Fibroblast of the aortic adventitia (primary cell): ENCODE data around the gene ACVR1. TPM values are rescaled to one million over a fixed set of nuclear protein-coding genes. Genes with fewer than 3 reads are reported as not detected.

Experiments used
- DNase-seq: peaks from one replicate; pipeline ENCODE4 v3.0.0-alpha.2; 2010; ENCODE audit warnings: low read depth
- H3K4me3 ChIP-seq: 2 replicates; pipeline ENCODE4 v1.5.1; 2011; ENCODE audit warnings: low read depth, mild to moderate bottlenecking, control low read depth, low read length, moderate library complexity
- total RNA-seq: library from RNA; depleted of rRNA; stranded (reverse); fragments of >200 nt; gene quantifications from 2 replicates; pipeline ENCODE4 v1.2.3, GENCODE V29; 2012; ENCODE audit warnings: low replicate concordance
- TF ChIP-seq, protein P1 (sequence below): IDR thresholded peaks from 2 replicates; pipeline ENCODE4 v1.5.1; 2011; ENCODE audit warnings: mild to moderate bottlenecking, low read length, control low read depth, inconsistent platforms; ENCODE audit not compliant: insufficient read depth

The ACVR1 gene
- total RNA-seq, 1 donor: 32.9 TPM

DNA sequence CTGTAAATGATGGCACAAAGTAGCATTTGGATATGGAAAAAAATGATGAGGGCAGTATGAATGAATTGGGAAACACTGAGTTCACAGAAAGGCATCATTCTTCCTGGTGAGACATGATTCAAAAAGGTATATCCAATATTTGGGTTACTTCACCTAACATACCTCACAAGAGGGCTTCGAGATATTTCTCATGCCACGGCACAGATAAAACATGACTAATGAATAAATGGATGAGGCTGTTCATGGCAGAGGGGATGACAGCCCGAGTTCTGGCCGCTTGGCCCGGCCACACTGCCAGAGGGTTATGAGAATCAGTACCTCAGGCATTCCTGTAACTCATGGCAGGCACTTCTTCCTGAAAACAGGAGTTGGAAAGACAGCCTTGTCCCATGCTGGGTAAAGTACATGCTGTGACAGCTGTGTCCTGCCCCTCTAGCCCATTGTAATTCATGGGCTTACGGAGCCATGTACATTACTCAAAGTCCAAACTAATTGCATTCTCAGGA, 131.5 kb downstream of the ACVR1 start:
- TF ChIP-seq, protein P1, sequence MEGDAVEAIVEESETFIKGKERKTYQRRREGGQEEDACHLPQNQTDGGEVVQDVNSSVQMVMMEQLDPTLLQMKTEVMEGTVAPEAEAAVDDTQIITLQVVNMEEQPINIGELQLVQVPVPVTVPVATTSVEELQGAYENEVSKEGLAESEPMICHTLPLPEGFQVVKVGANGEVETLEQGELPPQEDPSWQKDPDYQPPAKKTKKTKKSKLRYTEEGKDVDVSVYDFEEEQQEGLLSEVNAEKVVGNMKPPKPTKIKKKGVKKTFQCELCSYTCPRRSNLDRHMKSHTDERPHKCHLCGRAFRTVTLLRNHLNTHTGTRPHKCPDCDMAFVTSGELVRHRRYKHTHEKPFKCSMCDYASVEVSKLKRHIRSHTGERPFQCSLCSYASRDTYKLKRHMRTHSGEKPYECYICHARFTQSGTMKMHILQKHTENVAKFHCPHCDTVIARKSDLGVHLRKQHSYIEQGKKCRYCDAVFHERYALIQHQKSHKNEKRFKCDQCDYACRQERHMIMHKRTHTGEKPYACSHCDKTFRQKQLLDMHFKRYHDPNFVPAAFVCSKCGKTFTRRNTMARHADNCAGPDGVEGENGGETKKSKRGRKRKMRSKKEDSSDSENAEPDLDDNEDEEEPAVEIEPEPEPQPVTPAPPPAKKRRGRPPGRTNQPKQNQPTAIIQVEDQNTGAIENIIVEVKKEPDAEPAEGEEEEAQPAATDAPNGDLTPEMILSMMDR: no peak
- H3K4me3 ChIP-seq: no peak overlapping the region
- DNase-seq: no peak

DNA sequence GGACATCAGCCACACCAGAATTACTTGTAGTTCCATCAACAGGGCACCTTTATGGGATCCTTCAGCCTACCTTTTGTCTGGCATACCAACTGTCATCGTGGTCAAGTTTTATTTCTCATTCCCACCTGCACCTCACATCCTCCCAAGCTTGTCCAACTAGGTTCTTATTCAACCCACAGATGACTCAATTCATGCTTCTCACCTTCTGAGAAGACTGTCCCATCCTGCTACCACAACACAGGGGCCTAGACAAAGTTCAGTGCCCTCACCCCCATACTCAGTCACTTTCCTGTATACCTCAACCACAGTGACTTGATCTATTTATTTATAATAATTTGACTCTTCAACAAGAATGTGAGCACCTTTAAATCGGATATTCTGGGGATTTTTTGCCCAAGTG, 133.1 kb downstream of the ACVR1 start:
- no peak overlapping the region for H3K4me3 ChIP-seq
- TF ChIP-seq, protein P1: no peak
- no peak for DNase-seq

DNA sequence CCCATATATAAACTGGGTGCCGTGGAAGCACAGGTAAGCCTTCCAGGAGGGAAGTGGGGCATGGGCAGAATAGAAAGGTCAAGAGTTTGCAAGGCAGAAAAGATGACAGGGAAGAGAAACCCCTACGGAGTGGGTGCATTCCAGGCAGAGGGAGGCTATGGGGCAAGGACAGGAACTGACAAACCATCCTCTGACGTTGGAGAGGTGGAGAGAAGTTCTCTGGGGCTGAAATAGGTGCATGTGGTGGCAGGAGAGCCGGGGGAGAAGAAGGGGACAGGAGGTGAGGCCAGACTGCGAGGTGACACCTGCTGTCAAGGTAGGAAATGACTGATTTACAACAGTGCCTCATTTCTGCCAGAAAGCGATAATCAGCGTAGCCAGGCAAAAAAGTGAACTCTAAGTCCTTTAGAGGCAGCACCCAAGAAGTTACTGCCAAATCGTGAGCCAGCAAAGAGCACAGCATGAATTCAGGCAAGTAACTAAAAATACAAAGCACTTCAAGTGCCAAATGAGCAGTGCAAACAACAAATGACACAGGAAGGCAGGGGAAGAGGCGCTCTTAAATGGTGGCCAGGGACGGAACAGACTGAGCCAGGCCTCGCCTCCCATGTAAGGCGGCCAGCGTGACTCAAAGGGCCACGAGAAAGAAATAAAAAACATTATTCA, 134.2 kb downstream of the ACVR1 start:
- TF ChIP-seq, protein P1: no peak
- no peak for DNase-seq
- H3K4me3 ChIP-seq: no peak overlapping the region

DNA sequence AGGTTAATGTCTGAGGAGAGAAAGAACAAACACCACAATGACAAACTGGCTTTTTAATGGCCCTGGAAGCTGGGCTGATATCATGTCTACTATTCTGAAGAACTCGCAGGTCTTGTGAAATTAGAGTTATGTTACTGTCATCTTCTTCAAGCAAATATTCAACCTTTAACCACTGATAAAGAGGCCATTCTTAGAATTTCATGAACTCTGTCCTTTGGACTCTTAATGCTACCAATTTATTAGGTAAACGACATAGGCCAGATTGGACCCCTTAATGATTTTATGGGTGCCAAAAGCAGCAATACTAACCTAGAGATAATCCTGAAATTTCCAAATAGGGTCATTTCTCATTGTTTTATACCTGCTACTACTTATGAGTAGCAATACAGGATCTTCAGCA, 138.5 kb downstream of the ACVR1 start:
- TF ChIP-seq, protein P1: no peak
- DNase-seq: no peak
- H3K4me3 ChIP-seq: no peak overlapping the region

DNA sequence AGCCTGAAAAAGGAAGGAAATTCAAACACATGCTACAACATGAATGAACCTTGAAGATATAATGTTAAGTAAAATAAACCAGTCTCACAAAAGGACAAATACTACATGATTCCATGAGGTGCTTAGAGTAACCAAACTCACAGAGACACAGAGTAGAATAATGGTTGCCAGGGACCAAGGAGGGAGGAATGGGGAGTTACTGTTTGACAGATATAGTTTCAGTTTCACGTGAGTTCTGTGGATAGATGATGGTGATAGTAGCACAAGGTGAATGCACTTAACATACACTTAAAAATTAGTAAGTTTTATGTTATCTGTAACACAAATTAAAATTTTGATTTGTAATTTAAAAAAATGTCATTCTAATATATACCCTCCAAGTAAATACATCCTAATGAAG, 140.6 kb downstream of the ACVR1 start:
- no peak overlapping the region for H3K4me3 ChIP-seq
- no peak for DNase-seq
- TF ChIP-seq, protein P1: no peak

DNA sequence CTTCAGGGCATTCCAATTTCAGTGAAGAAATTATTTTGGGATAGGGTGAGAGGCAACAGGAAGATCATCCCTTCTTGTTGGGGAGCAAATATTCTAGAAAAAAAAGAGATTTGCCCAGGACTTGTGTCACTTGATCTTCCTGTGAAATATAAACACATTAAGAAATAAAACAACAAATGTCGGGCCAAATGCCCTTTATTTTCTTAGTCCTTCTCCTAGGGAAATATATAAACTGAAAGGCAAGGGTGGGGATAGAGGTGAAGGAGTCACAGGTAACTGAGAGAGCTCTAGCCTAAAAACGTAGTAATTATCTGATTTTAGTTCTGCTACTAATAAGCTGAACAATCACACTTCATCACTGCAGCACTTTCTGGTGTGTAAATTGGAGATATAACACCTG, 142.9 kb downstream of the ACVR1 start:
- no peak overlapping the region for H3K4me3 ChIP-seq
- no peak for DNase-seq
- TF ChIP-seq, protein P1: no peak

DNA sequence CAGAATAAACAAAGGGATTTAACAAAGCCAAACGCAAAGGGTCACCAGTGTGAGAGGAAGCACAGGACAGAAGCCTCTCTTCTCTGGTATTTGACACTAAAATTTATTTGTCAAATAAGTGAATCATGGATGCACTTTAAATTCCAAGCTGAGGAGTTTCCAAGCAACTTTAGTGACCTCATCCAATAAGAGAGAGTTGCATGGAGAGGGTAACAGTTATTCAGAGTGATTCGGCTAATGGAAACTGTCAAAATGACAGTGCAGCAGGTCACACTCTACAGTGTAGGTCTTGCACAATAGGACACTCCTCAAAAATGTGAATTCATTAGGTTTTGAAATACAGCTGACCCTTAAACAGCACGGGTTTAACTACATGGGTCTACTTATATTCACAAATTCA, 143.5 kb downstream of the ACVR1 start:
- DNase-seq: no peak
- TF ChIP-seq, protein P1: no peak
- H3K4me3 ChIP-seq: no peak overlapping the region
